LHCN-M2 (cell line): Measurements from ENCODE around the gene ANKFN1. TPM values are rescaled to one million over a fixed set of nuclear protein-coding genes. Genes with fewer than 3 reads are reported as not detected.

Experiments
- DNase-seq: peaks from one replicate; pipeline ENCODE4 v3.0.0-alpha.2; 2012; ENCODE audit warnings: low read depth
- total RNA-seq: library from RNA; depleted of rRNA; stranded (reverse); fragments of >200 nt; gene quantifications from 2 replicates; pipeline ENCODE4 v1.2.3, GENCODE V29; 2014

ANKFN1 gene
- total RNA-seq, 1 experiment from 2014 or later: not detected

- no peak for DNase-seq
These were observed 10.5 kb upstream of the ANKFN1 start for GRCh38 chr17:56142781-56143180.

- no peak for DNase-seq
These were observed 9.1 kb upstream of the ANKFN1 start for GRCh38 chr17:56144223-56144622.

DNA sequence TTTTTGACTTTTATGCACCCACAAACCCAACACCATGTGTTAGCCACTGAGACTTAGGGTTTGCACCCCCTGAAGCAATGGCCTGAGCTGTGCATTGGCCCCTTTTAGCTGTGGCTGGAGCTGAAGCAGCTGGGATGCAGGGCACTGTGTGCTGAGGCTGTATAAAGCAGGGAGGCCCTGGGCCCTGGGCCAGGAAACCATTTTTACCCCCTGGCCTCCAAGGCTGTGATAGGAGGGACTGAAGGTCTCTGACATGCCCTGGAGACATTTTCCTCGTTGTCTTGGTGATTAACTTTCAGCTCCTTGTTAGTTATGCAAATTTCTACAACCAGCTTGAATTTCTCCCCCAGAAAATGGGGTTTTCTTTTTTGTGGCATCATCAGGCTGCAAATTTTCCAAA, 6.7 kb upstream of the ANKFN1 start:
- no peak for DNase-seq

- DNase-seq: no peak
These were observed 4.9 kb upstream of the ANKFN1 start for GRCh38 chr17:56148333-56148732.

DNA sequence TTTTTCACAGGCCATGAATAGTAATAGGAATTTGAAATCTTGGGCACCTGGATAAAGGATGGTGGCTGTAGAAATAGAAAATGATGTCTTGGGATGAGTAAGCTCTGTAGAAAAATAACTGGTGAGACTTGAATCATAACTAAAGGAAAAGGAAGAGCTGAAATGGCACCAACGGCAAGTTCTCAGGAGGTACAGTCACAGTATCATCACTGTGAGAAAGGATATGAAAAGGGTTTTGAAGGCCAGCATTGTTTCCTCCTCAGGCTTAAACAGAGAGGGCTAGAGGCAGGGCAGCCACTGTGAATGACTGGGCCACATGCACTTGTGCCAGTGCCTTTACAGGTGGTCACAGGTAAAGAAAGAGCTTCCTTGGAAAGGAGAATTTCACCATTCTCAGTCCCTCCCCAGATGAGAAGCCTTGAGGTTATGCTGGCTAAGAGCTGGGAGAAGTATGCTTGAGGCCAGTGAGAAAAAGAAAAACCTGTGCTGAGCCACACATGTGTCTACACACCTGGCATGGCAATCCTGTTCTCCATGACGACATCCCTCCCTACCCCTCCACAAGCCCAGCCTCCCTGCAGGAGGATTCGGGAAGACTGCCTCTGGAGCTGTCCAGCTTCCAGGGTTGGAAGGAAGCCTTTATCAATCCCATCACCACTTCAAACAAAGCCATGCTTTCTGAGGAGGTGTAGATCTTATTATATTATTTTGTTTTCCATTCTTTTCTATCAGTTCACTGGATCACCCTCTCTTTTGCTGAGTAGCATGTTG, 3.8 kb upstream of the ANKFN1 start:
- no peak for DNase-seq

GRCh38 chr17:56150649-56151048, 2.6 kb upstream of the ANKFN1 start:
- no peak for DNase-seq

- peak; percentile 26 for DNase-seq
These were observed 4.6 kb downstream of the ANKFN1 start for GRCh38 chr17:56157845-56158244.

DNA sequence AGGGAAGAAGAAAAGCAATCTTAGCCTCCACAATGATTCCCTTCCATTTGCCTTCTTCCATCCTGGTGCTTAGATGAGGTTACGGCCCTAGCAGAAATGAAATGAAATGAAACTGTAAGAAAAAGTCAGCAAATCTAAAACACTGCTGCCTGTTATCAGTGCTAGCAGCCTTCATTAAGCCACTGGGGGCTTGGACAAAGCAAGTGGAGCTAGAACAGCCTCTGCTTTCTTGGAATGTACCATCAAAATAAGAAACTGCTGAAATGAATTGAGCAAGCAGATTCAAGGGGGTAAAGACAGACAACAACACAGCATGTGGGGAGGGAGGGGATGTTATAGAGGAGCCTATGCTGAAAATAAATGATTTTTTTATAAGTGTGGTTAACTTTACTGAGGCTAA, 5.1 kb downstream of the ANKFN1 start:
- DNase-seq: no peak

- no peak for DNase-seq
These were observed 5.9 kb downstream of the ANKFN1 start for GRCh38 chr17:56158915-56159825.

- DNase-seq: no peak
These were observed 6.6 kb downstream of the ANKFN1 start for GRCh38 chr17:56159826-56160380.

DNA sequence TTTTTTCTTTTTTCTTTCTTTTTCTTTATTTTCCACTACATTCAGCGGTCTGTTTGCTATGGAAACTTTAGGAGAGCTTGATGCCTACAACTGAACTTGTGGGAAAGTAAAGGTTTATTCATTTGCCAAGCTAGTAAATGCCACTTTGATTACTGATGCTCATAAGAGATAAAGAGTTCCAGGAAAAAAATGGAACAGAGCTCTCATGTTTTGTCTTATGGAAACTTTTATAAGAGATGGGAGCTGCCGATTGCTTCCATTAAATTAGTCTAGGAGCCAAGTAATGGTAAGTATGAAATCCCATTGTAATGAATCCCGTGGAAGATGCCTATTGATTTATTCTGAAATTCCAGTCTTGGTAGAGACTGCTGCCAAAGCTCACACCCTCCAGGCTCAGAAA, 7.1 kb downstream of the ANKFN1 start:
- no peak for DNase-seq

GRCh38 chr17:56165072-56165641, 11.9 kb downstream of the ANKFN1 start:
- DNase-seq: no peak

DNA sequence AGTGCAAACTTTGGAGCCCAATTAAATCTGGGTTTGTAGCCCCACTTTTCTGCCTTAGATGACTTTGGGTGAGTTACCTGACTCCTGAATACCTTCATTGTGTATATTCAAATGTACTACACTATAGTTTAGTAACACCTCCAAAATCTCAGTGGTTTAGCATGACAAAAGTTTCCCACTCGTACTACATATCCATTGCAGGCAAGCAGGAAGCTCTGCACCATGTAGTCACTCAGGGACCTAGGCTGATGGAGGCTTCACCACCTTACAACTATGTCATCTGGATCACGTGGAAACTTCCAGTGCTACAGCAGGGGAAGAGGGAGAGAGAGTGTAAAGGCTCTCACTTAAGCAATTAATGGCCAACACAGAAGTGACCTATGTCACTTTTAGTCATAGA, 14.2 kb downstream of the ANKFN1 start:
- DNase-seq: no peak

DNA sequence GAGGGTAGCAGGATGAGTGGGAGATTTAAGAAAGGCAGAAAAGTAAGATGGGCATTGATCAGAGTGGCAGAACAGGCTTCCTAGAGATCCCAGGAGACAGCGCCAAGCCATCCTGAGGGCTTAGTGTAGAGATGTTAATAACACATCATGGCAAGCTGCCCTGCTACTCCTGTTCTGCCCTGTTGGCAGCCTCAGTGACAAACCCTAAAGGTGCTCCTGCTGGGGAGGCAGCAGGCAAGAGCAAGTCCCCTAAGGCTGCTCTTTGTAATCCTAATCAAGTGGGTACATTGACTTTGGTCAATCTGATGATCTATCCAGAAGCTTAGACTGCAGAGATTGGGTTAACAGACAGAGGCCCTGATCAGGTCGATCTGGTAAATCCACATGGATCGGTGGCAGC, 16.3 kb downstream of the ANKFN1 start:
- DNase-seq: no peak

DNA sequence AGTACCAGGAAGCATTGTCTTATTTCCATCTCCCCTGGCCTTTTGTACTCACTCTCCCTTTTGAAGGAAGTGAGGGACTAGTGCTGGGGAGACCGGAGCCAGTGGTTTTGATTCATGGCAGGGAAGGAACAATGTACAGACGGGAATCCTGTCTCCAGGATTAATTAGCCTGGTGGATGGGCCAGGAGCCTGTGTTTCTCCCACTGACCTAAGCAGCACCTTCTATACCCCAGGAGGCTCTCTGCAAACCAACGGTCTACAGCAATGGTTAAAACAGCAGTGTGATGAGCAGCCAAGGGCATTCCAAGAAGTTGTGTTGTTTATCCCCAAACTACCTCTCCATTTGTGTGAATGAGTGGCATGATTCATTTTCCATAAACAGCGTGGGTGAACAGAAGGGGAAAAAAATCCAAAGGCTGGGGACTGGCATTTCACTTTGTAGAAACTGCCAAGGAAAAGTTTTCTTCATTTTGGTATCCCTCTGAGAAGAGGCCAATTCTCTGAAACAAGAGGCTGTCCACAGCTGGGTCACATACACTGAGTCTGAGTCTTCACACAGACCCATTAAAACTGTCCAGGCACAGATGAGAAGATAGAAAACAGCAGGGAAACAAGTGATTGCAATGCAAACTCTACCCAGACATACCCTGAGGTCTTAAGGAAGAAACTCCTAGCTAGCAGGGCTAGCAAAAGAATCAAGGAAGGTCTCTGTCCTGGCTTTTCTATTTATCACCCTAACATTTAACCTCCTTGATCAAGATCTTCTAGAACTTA, 18.1 kb downstream of the ANKFN1 start:
- DNase-seq: no peak

GRCh38 chr17:56172517-56172982, 19.3 kb downstream of the ANKFN1 start:
- DNase-seq: peak; percentile 72

DNA sequence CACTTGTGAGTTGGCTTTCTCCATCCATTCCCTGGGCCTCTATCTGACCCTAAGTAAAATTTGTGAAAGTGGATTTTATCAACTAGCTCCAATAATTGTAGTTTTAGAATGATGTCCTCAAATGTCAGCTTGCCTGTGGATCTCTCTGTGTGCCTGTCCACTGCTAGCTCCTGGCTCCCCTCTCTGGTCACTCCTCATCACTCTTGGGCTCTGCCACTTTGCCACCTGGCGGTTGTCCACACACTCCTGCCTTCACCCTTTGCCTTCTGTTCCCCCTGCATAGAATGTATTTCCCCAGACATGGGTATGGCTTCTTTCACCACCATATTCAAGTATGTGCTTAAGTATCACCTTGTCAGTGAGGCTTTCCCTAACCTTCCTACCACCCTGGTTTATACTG, 19.8 kb downstream of the ANKFN1 start:
- no peak for DNase-seq

- peak; percentile 80 for DNase-seq
These were observed 20.9 kb downstream of the ANKFN1 start for GRCh38 chr17:56173958-56174835.

DNA sequence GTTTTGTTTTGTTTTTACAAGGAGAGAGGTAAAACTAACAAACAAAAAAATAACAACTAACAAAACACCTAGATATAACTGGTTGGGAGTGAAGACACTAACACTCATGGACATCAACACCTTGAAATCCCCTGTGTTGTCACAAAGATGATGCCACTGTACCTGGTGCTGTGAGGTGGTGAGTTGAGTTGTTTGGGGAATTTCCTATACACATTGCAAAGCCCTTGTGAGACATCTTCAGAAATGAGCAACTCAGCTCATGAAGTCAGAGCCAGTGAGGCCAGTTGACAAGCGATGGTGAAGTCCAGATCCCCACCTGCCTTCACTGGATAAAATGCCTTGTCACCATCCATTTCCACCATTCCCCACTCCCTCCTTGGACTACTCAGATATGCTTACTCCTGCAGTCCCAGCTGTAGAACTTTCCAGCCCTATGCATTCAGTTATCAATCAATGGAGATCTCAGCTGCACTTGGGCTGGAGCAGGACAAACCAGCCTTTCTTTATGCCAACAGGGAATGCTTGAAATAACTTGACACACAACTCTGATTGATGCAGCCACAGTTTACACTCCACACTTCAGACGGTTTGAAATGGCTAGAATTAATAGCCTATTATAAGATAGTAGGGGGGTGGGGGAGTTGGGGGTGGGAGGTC, 22.2 kb downstream of the ANKFN1 start:
- no peak for DNase-seq

GRCh38 chr17:56176091-56176490, 22.8 kb downstream of the ANKFN1 start:
- peak; percentile 71 for DNase-seq
